ENCODE data around the gene MDP1. TPM values are rescaled to one million over a fixed set of nuclear protein-coding genes. Genes with fewer than 3 reads are reported as not detected.
A peak's percentile ranks its signal among the peaks of the same experiment; 100 is the strongest.

The MDP1 gene
- total RNA-seq, 1 experiment from 2014 or later, result 8.9 TPM

DNA sequence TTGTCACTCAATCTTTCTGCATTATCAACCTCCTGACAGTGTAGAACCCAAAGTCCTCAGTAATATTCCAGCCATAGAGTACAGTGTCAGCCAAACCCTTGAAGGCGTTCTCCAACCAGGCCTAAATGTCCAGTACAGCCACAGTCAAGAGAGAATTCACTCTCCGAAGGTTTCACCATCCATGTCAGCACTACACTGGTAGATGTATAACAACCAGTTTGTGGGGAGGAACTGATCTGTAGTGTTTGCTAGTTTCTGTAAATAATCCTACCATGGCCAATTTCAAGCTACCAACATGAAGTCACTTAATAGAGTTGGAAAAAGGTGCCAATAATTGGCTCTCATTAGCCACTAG, 456 bp upstream of the MDP1 start:
- Histone ChIP-seq H3K27ac (ENCODE audit: low read length) (peak overlapping the region; percentile 48), H3K27me3 (ENCODE audit: control insufficient read depth, insufficient read depth, low read length) (no peaks in the 10 kb centered on the region), H3K36me3 (ENCODE audit: control insufficient read depth, insufficient read depth, low read length) (peaks cover 5% of the 10 kb centered on the region), H3K4me1 (ENCODE audit: control insufficient read depth, insufficient read depth, low read length) (peaks cover 9% of the 10 kb centered on the region), H3K4me3 (ENCODE audit: low read depth in 2 of 2, low read length in 2 of 2) (peak overlapping the region; percentile 74 to 77), H3K9me3 (ENCODE audit: control insufficient read depth, insufficient read depth, low read depth, low read length) (no peaks in the 10 kb centered on the region)
- ChIA-PET POLR2A (no interaction called here), CTCF (interaction anchor here (0.6 to 1.0 kb wide), 2 partner anchors 83 to 111 kb away, joined by 3 to 10 read pairs; no protein-coding TSS in a partner anchor)
- TF ChIP-seq REST (IDR thresholded peaks at IDR 0.05; ENCODE audit: insufficient read depth in 1 of 2, low read depth in 2 of 2, low read length in 1 of 2) (no peak), SIN3A (IDR thresholded peaks at IDR 0.05; ENCODE audit: borderline replicate concordance, insufficient read depth, low read depth, low read length) (no peak), POLR2AphosphoS5 (IDR thresholded peaks at IDR 0.05; ENCODE audit: low read depth, low read length) (no peak), TCF7L2 (IDR thresholded peaks at IDR 0.05; ENCODE audit: low read depth, low read length) (no peak), CTCF (IDR thresholded peaks at IDR 0.05) (no peak)
- in situ Hi-C loops (cut with HindIII; ENCODE audit: low pct_unique_long_range_greater_than_20kb, low sequenced_read_pairs) (no loop called here), intact Hi-C loops (cut with micrococcal nuclease; ENCODE audit: unreplicated experiment) (no loop called here)
- DNase-seq (ENCODE audit: low read depth, low spot score) (no peak), ATAC-seq (no peak)
- BruUV-seq (replicated peaks), result no TSS peak

- TF ChIP-seq REST (IDR thresholded peaks at IDR 0.05; ENCODE audit: insufficient read depth in 1 of 2, low read depth in 2 of 2, low read length in 1 of 2) (no peak), POLR2AphosphoS5 (IDR thresholded peaks at IDR 0.05; ENCODE audit: low read depth, low read length) (no peak), TCF7L2 (IDR thresholded peaks at IDR 0.05; ENCODE audit: low read depth, low read length) (no peak), SIN3A (IDR thresholded peaks at IDR 0.05; ENCODE audit: borderline replicate concordance, insufficient read depth, low read depth, low read length) (no peak), CTCF (IDR thresholded peaks at IDR 0.05) (no peak; the same call in 1 of the 2 replicates)
- intact Hi-C loops (cut with micrococcal nuclease; ENCODE audit: unreplicated experiment), result no loop called here
- peaks cover 5% of the 10 kb centered on the region for H3K36me3 ChIP-seq (ENCODE audit: control insufficient read depth, insufficient read depth, low read length)
- ChIA-PET CTCF (interaction anchor here (0.7 to 1.5 kb wide), 4 partner anchors 13 to 156 kb away, joined by 4 to 9 read pairs (median 4); partner anchors contain the start of gene TINF2), POLR2A (interaction anchor here (0.7 kb wide), 1 partner anchor 26 kb away, joined by 9 read pairs; no protein-coding TSS in a partner anchor)
- H3K27ac ChIP-seq (ENCODE audit: low read length), result peak overlapping the region; percentile 96
- in situ Hi-C loops (cut with HindIII; ENCODE audit: low pct_unique_long_range_greater_than_20kb, low sequenced_read_pairs), result no loop called here
- H3K9me3 ChIP-seq (ENCODE audit: control insufficient read depth, insufficient read depth, low read depth, low read length), result no peaks in the 10 kb centered on the region
- H3K4me3 ChIP-seq (ENCODE audit: low read depth in 2 of 2, low read length in 2 of 2), result peak overlapping the region; percentile 72 to 84
- H3K4me1 ChIP-seq (ENCODE audit: control insufficient read depth, insufficient read depth, low read length), result peaks cover 9% of the 10 kb centered on the region
- no peak for ATAC-seq
- no peaks in the 10 kb centered on the region for H3K27me3 ChIP-seq (ENCODE audit: control insufficient read depth, insufficient read depth, low read length)
- BruUV-seq (replicated peaks), result no TSS peak
- DNase-seq (ENCODE audit: low read depth, low spot score), result no peak
Measured at GRCh38 chr14:24213866-24214662, 1.8 kb downstream of the MDP1 start.

Data from Panc1 (cell line).